Spleen (tissue), 11 donors: ENCODE data around the gene ARHGAP22. TPM values are rescaled to one million over a fixed set of nuclear protein-coding genes. Genes with fewer than 3 reads are reported as not detected.

Source experiments
- DNase-seq: peaks from one replicate; pipeline ENCODE4 v3.0.0-alpha.2; 2020
- H3K27ac ChIP-seq, 8 donors: fragments of 200-600 bp; sonication (generic) in 7 of 8; 1 replicate in 4 of 8; 2 replicates in 4 of 8; pipeline versions ENCODE4 v1.5.0 to v1.8.0; 2016 to 2021; ENCODE audit warnings: inconsistent platforms in 4 of 8, mild to moderate bottlenecking in 4 of 8, moderate library complexity in 1 of 8
- H3K27me3 ChIP-seq, 7 donors: fragments of 200-600 bp; sonication (generic) in 6 of 7; replicated peaks in 1 of 7; 1 replicate in 4 of 7; 2 replicates in 3 of 7; pipeline versions ENCODE4 v1.5.0 to v1.8.0; 2016 to 2021; ENCODE audit warnings: inconsistent platforms in 3 of 7, mild to moderate bottlenecking in 1 of 7
- H3K36me3 ChIP-seq, 6 donors: fragments of 200-600 bp; sonication (generic) in 5 of 6; 1 replicate in 4 of 6; 2 replicates in 2 of 6; pipeline versions ENCODE4 v1.5.0 to v1.8.0; 2016 to 2021; ENCODE audit warnings: inconsistent platforms in 2 of 6
- H3K4me1 ChIP-seq, 6 donors: fragments of 200-600 bp; sonication (generic) in 5 of 6; 1 replicate in 3 of 6; 2 replicates in 3 of 6; pipeline versions ENCODE4 v1.5.0 to v1.8.0; 2016 to 2021; ENCODE audit warnings: inconsistent platforms in 3 of 6
- H3K4me3 ChIP-seq, 8 donors: fragments of 200-600 bp; sonication (generic) in 7 of 8; 1 replicate in 4 of 8; 2 replicates in 4 of 8; pipeline versions ENCODE4 v1.5.0 to v1.8.0; 2016 to 2021; ENCODE audit warnings: inconsistent platforms in 4 of 8, mild to moderate bottlenecking in 4 of 8, moderate library complexity in 2 of 8
- H3K9me3 ChIP-seq, 8 donors: fragments of 200-600 bp; sonication (generic) in 7 of 8; 1 replicate in 4 of 8; 2 replicates in 4 of 8; pipeline versions ENCODE4 v1.5.0 to v1.8.0; 2016 to 2021; ENCODE audit warnings: inconsistent platforms in 4 of 8
- CTCF ChIP-seq, 11 experiments: fragments of 200-600 bp in 7 of 11; fragments of 450-650 bp in 4 of 11; sonication (generic) in 4 of 11; IDR thresholded peaks in 8 of 11; conservative IDR thresholded peaks in 3 of 11; 1 replicate in 7 of 11; 2 replicates in 4 of 11; pipeline versions ENCODE4 v1.4.0 to v1.8.0; 2016 to 2021; ENCODE audit warnings: antibody characterized with exemption in 11 of 11, inconsistent platforms in 4 of 11, mild to moderate bottlenecking in 1 of 11
- POLR2A ChIP-seq, 3 donors: fragments of 450-650 bp; IDR thresholded peaks; one replicate each; pipeline ENCODE4 v1.5.1; 2017; ENCODE audit warnings: antibody characterized with exemption in 3 of 3, mild to moderate bottlenecking in 1 of 3
- POLR2AphosphoS5 ChIP-seq, 3 donors: sonication (generic); formaldehyde crosslinking; IDR thresholded peaks; one replicate each; pipeline ENCODE4 v1.5.1; 2017; ENCODE audit warnings: antibody characterized with exemption in 3 of 3
- WGBS, 5 donors: extraction: QIAGEN DNeasy Blood & Tissue Kit in 3 of 5; methylation state at CpG; one replicate each; pipeline versions ENCODE4 v1.1.5 to v1.1.7; 2013 to 2018; 5-methylcytosine and 5-hydroxymethylcytosine counted together
- intact Hi-C: fragments of 100-400 bp; cut with DNase I; formaldehyde crosslinking; loops from one replicate; pipeline ENCODE4 v1.15.0; 2023; ENCODE audit warnings: low total_unique reads
- polyA plus RNA-seq, 3 donors: library from polyadenylated mRNA; stranded (reverse); fragments of 200-250 nt; gene quantifications; one replicate each; pipeline ENCODE4 v1.2.1, GENCODE V29; 2013
- total RNA-seq, 7 donors: library from RNA; depleted of rRNA in 3 of 7; stranded (reverse); fragments of >200 nt in 3 of 7; fragmentation: NEBNext Ultra II Directional in 4 of 7; extraction: Animal tissue kit (Norgen Biotek cat#: 25700) in 4 of 7; gene quantifications; one replicate each; pipeline versions ENCODE4 v1.1.0 to v1.2.1, GENCODE V29; 2016 to 2021
- donor health status: healthy with polysubstance abuse.
- donor health status: DM: no; HTN: no; CAD: no; lungs with moderate emphysema.
- donor health status: DM: no; HTN: no; CAD: no.
- donor health status: Bipolar disorder and iron deficiency.
- donor health status: healthy.
- donor health status: DM: no; HTN: no; CAD: no.
- donor health status: DM: yes; HTN: yes; CAD: no.

ARHGAP22 gene
- total and polyA plus RNA-seq, 10 donors: 0.56 to 7.5 (median 3.2) TPM

DNA sequence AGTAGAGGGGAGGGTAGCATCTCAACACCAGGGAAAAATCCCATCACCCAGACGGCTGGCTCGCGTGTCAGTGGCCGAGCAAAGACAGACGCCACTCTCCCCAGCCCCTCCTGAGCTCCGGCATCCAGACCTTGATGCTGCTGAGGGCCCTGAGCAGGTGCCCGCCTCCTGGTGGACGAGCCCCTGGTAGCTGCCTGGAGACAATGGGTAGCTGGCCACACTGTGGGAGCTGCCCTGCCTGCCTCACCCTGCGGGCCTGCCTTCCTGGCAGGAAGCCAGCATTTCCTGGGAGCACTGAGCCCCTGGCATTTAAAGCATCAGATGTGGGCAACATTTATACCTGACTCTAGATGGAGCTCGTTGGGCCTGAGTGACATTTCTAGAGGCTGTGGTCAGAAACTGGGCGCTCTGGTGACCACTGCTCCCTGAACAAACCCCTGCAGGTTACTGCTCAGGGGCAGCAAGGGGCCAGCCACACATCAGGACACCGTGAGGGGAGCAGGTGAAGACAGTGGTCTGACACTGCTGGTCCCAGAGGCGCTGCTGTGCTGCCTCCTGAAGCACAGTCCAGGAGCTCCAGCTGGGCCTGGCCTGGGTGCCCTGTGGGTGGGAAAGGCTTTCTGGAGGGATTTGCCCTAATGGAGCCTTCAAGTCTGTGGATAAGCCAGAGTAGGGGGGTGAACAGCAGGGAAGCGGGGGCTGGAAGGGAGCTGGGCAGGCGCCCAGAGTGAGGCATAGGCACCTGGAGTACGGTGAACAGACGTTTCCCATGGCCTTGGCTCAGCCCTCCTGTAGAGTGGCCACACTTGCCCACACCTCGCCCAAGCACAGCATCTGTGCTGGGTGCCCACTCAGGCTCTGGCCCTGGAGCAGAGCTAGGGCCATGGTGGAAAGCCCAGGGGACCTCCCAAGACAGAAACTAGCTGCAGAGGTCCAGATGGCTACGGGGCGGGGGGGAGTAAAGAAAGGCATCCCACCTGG, 159.7 kb downstream of the ARHGAP22 start:
- peak; percentile 64 for DNase-seq
- Histone ChIP-seq H3K27ac (no peak overlapping the region), H3K36me3 (no peaks in the 10 kb centered on the region), H3K4me3 (no peak overlapping the region), H3K9me3 (no peaks in the 10 kb centered on the region), H3K27me3 (peaks cover 0 to 38% (median 0%) of the 10 kb centered on the region in 7 donors), H3K4me1 (no peaks in the 10 kb centered on the region)
- no peak for TF ChIP-seq POLR2A (IDR thresholded peaks at IDR 0.05)
- TF ChIP-seq CTCF (IDR thresholded peaks at IDR 0.05 in 8 of 11, conservative IDR thresholded peaks at IDR 0.05 in 3 of 11): no peak
- TF ChIP-seq POLR2AphosphoS5 (IDR thresholded peaks at IDR 0.05): no peak
- intact Hi-C loops: no loop called here
- WGBS, 5 donors: 70 to 85% (median 80%) methylated on average over 16 to 20 of the region's 20 CpGs

DNA sequence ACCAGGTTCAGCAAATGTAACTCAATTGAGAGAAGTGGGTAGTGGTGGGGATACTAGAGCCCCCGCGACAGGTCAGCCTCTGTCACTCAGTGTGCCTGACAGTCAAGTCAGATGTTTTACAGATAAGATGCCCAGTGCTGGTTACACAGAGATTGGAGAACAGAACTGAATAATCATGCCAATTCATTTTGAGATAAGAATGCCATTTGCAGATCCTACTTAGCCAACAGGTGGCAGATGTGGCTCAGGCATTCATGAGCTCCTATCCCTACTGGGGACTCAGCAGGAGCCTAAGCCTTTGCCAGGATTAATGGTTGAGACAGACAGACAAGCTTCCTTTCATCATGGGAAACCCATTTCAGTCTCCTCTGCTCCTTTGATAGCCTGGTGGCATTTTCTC, 160.6 kb downstream of the ARHGAP22 start:
- intact Hi-C loops: no loop called here
- no peak for DNase-seq
- no peaks in the 10 kb centered on the region for H3K9me3 ChIP-seq
- no peak overlapping the region for H3K4me3 ChIP-seq
- H3K36me3 ChIP-seq: no peaks in the 10 kb centered on the region
- no peaks in the 10 kb centered on the region for H3K4me1 ChIP-seq
- 35 to 77% (median 62%) methylated on average over 2 of the region's 2 CpGs for WGBS, 5 donors
- peaks cover 0 to 32% (median 0%) of the 10 kb centered on the region in 7 donors for H3K27me3 ChIP-seq
- no peak overlapping the region for H3K27ac ChIP-seq
- no peak for TF ChIP-seq CTCF (IDR thresholded peaks at IDR 0.05 in 8 of 11, conservative IDR thresholded peaks at IDR 0.05 in 3 of 11)
- no peak for TF ChIP-seq POLR2A (IDR thresholded peaks at IDR 0.05)
- TF ChIP-seq POLR2AphosphoS5 (IDR thresholded peaks at IDR 0.05): no peak

GRCh38 chr10:48442809-48443177, 162.1 kb downstream of the ARHGAP22 start:
- Histone ChIP-seq H3K27ac (no peak overlapping the region), H3K4me3 (no peak overlapping the region), H3K27me3 (peaks cover 0 to 19% (median 0%) of the 10 kb centered on the region in 7 donors), H3K9me3 (no peaks in the 10 kb centered on the region), H3K4me1 (no peaks in the 10 kb centered on the region), H3K36me3 (peaks cover 0 to 11% (median 0%) of the 10 kb centered on the region in 6 donors)
- 68 to 100% (median 86%) methylated on average over 2 to 5 of the region's 5 CpGs for WGBS, 5 donors
- no peak for TF ChIP-seq POLR2A (IDR thresholded peaks at IDR 0.05)
- DNase-seq: peak; percentile 51
- intact Hi-C loops: no loop called here

DNA sequence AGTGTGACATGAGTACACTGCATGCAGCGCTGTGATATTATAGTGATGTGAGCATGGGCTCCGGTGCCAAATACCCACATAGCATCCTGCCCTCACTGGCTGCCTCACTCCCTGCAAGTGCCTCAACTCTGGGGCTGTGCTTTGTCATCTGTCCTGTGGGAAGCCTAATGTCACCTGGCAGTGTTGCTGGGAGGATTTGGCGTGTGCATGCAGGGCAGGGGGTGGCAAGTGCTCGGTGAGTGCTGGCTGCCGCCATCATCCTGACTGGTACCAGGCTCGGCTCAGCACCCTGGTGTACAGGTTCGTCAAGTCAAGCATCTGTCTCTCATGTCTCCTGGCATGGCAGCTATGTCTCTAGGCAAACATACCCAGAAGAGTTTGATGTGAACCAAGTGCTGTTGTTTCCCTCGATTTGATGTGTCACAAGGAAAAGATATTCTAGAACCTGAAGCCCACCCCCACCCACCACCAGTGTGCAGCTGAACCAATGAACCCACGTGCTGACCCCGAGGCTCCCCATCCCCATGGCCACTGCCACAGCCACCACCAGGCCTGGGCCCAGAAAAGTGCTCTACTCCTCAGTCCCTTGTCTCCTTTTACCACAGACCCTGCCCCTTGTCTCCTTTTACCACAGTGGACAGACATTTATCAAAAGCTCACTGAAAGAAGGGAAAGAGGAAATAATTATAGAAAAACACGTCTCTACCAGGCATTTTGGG, 162.6 kb downstream of the ARHGAP22 start:
- H3K36me3 ChIP-seq: peaks cover 0 to 15% (median 0%) of the 10 kb centered on the region in 6 donors
- H3K27me3 ChIP-seq: peaks cover 0 to 13% (median 0%) of the 10 kb centered on the region in 7 donors
- TF ChIP-seq POLR2A (IDR thresholded peaks at IDR 0.05) (no peak), CTCF (IDR thresholded peaks at IDR 0.05 in 8 of 11, conservative IDR thresholded peaks at IDR 0.05 in 3 of 11) (no peak), POLR2AphosphoS5 (IDR thresholded peaks at IDR 0.05) (peak in 2 of 3 donors; percentile 16 to 43)
- peak; percentile 58 for DNase-seq
- 81 to 87% (median 84%) methylated on average over 9 to 11 of the region's 11 CpGs for WGBS, 5 donors
- H3K9me3 ChIP-seq: no peaks in the 10 kb centered on the region
- H3K27ac ChIP-seq: no peak overlapping the region
- H3K4me1 ChIP-seq: no peaks in the 10 kb centered on the region
- intact Hi-C loops: no loop called here
- H3K4me3 ChIP-seq: no peak overlapping the region
